ENCODE results near the gene POLE2. TPM values are rescaled to one million over a fixed set of nuclear protein-coding genes. Genes with fewer than 3 reads are reported as not detected.

Gene POLE2
- total and polyA plus RNA-seq, 2 donors (not counting 1 experiment from before 2014, with no cell fraction given): 4.5 to 8.7 TPM

- Histone ChIP-seq H3K9ac (ENCODE audit: insufficient read depth, low read length) (no peak overlapping the region), H3K27me3 (ENCODE audit: control insufficient read depth, insufficient read depth, low read length) (no peaks in the 10 kb centered on the region), H3K4me1 (ENCODE audit: control insufficient read depth, extremely low read depth, insufficient read depth, low read length) (peaks cover 10% of the 10 kb centered on the region), H2AFZ (ENCODE audit: low read length) (no peak overlapping the region), H3K4me2 (ENCODE audit: extremely low read depth, insufficient read depth, low read length) (peak overlapping the region; percentile 61), H3K79me2 (ENCODE audit: control insufficient read depth, insufficient read depth, low read length) (peaks cover 50% of the 10 kb centered on the region), H3K36me3 (ENCODE audit: control insufficient read depth, insufficient read depth, low read length) (peaks cover 6% of the 10 kb centered on the region), H3K27ac (ENCODE audit: insufficient read depth, low read length) (peak overlapping the region; percentile 30), H4K20me1 (ENCODE audit: control insufficient read depth, extremely low read depth, insufficient read depth, low read length) (no peaks in the 10 kb centered on the region), H3K9me3 (ENCODE audit: control insufficient read depth, insufficient read depth, low read depth, low read length) (no peaks in the 10 kb centered on the region), H3K4me3 (replicated peaks in 1 of 4; ENCODE audit: control extremely low read depth in 1 of 4, insufficient read depth in 1 of 4, low read depth in 3 of 4, low read length in 4 of 4) (peak overlapping the region in 1 of 4 experiments; percentile 5)
- DNase-seq (ENCODE audit: low read depth in 2 of 2): no peak
- TF ChIP-seq CTCF (conservative IDR thresholded peaks at IDR 0.05 in 1 of 2, IDR thresholded peaks at IDR 0.05 in 1 of 2; ENCODE audit: low read depth in 1 of 2, low read length in 2 of 2) (no peak), EZH2 (IDR thresholded peaks at IDR 0.05; ENCODE audit: low read length, missing control alignments) (no peak)
Observed at GRCh38 chr14:49617852-49618519, 70.0 kb downstream of the POLE2 start.

GRCh38 chr14:49615776-49616175 lies 72.2 kb downstream of the POLE2 start:
- Histone ChIP-seq H3K9ac (ENCODE audit: insufficient read depth, low read length) (no peak overlapping the region), H3K27me3 (ENCODE audit: control insufficient read depth, insufficient read depth, low read length) (no peaks in the 10 kb centered on the region), H3K9me3 (ENCODE audit: control insufficient read depth, insufficient read depth, low read depth, low read length) (no peaks in the 10 kb centered on the region), H3K4me1 (ENCODE audit: control insufficient read depth, extremely low read depth, insufficient read depth, low read length) (peaks cover 7% of the 10 kb centered on the region), H3K27ac (ENCODE audit: insufficient read depth, low read length) (no peak overlapping the region), H3K4me3 (replicated peaks in 1 of 4; ENCODE audit: control extremely low read depth in 1 of 4, insufficient read depth in 1 of 4, low read depth in 3 of 4, low read length in 4 of 4) (no peak overlapping the region), H3K4me2 (ENCODE audit: extremely low read depth, insufficient read depth, low read length) (no peak overlapping the region), H3K79me2 (ENCODE audit: control insufficient read depth, insufficient read depth, low read length) (peaks cover 36% of the 10 kb centered on the region), H3K36me3 (ENCODE audit: control insufficient read depth, insufficient read depth, low read length) (peaks cover 7% of the 10 kb centered on the region), H2AFZ (ENCODE audit: low read length) (no peak overlapping the region), H4K20me1 (ENCODE audit: control insufficient read depth, extremely low read depth, insufficient read depth, low read length) (no peaks in the 10 kb centered on the region)
- DNase-seq (ENCODE audit: low read depth in 2 of 2): peak in 1 of 2 donors; percentile 22
- TF ChIP-seq EZH2 (IDR thresholded peaks at IDR 0.05; ENCODE audit: low read length, missing control alignments): no peak
- TF ChIP-seq CTCF (conservative IDR thresholded peaks at IDR 0.05 in 1 of 2, IDR thresholded peaks at IDR 0.05 in 1 of 2; ENCODE audit: low read depth in 1 of 2, low read length in 2 of 2): no peak

GRCh38 chr14:49614196-49614595 lies 73.8 kb downstream of the POLE2 start:
- Histone ChIP-seq H3K4me1 (ENCODE audit: control insufficient read depth, extremely low read depth, insufficient read depth, low read length) (peaks cover 7% of the 10 kb centered on the region), H3K36me3 (ENCODE audit: control insufficient read depth, insufficient read depth, low read length) (peaks cover 7% of the 10 kb centered on the region), H3K9ac (ENCODE audit: insufficient read depth, low read length) (no peak overlapping the region), H4K20me1 (ENCODE audit: control insufficient read depth, extremely low read depth, insufficient read depth, low read length) (no peaks in the 10 kb centered on the region), H2AFZ (ENCODE audit: low read length) (no peak overlapping the region), H3K4me2 (ENCODE audit: extremely low read depth, insufficient read depth, low read length) (no peak overlapping the region), H3K27ac (ENCODE audit: insufficient read depth, low read length) (no peak overlapping the region), H3K4me3 (replicated peaks in 1 of 4; ENCODE audit: control extremely low read depth in 1 of 4, insufficient read depth in 1 of 4, low read depth in 3 of 4, low read length in 4 of 4) (no peak overlapping the region), H3K79me2 (ENCODE audit: control insufficient read depth, insufficient read depth, low read length) (peaks cover 22% of the 10 kb centered on the region), H3K9me3 (ENCODE audit: control insufficient read depth, insufficient read depth, low read depth, low read length) (no peaks in the 10 kb centered on the region), H3K27me3 (ENCODE audit: control insufficient read depth, insufficient read depth, low read length) (no peaks in the 10 kb centered on the region)
- TF ChIP-seq EZH2 (IDR thresholded peaks at IDR 0.05; ENCODE audit: low read length, missing control alignments) (no peak), CTCF (conservative IDR thresholded peaks at IDR 0.05 in 1 of 2, IDR thresholded peaks at IDR 0.05 in 1 of 2; ENCODE audit: low read depth in 1 of 2, low read length in 2 of 2) (no peak)
- DNase-seq (ENCODE audit: low read depth in 2 of 2): no peak
